PC-9 (cell line): ENCODE results near the gene ANKRD44.

Experiments
- CTCF ChIP-seq: fragments of 200-600 bp; sonication (generic); conservative IDR thresholded peaks from 2 replicates; pipeline ENCODE4 v1.6.1; 2017; ENCODE audit warnings: mixed run types, antibody characterized with exemption, mild to moderate bottlenecking, moderate library complexity
- EZH2 ChIP-seq: fragments of 200-600 bp; sonication (generic); IDR thresholded peaks from 2 replicates; pipeline ENCODE4 v1.8.0; 2017; ENCODE audit warnings: antibody characterized with exemption, low read depth

- TF ChIP-seq CTCF (no peak), EZH2 (no peak)
Observed at GRCh38 chr2:197079414-197079813, 231.2 kb downstream of the ANKRD44 start.
